ENCODE measurements around the gene RDX. TPM values are rescaled to one million over a fixed set of nuclear protein-coding genes. Genes with fewer than 3 reads are reported as not detected.

Gene RDX
- total RNA-seq, 1 donor from 2014 or later: 127 TPM

GRCh38 chr11:110172468-110173065, 123.8 kb downstream of the RDX start:
- no peak for DNase-seq (ENCODE audit: low read depth, low spot score)

- no peak for DNase-seq (ENCODE audit: low read depth, low spot score)
These were observed 126.7 kb downstream of the RDX start for GRCh38 chr11:110169738-110170137.

GRCh38 chr11:110168033-110168803, 128.2 kb downstream of the RDX start:
- DNase-seq (ENCODE audit: low read depth, low spot score): no peak

GRCh38 chr11:110165039-110165925, 131.1 kb downstream of the RDX start:
- DNase-seq (ENCODE audit: low read depth, low spot score): no peak

GRCh38 chr11:110162216-110162615, 134.2 kb downstream of the RDX start:
- DNase-seq (ENCODE audit: low read depth, low spot score): no peak

GRCh38 chr11:110161061-110161460, 135.4 kb downstream of the RDX start:
- no peak for DNase-seq (ENCODE audit: low read depth, low spot score)

GRCh38 chr11:110160437-110160836, 136.0 kb downstream of the RDX start:
- DNase-seq (ENCODE audit: low read depth, low spot score): no peak

- no peak for DNase-seq (ENCODE audit: low read depth, low spot score)
These were observed 136.4 kb downstream of the RDX start for GRCh38 chr11:110160016-110160415.

GRCh38 chr11:110159476-110159875, 136.9 kb downstream of the RDX start:
- no peak for DNase-seq (ENCODE audit: low read depth, low spot score)

- DNase-seq (ENCODE audit: low read depth, low spot score): no peak
These were observed 137.9 kb downstream of the RDX start for GRCh38 chr11:110158317-110159200.

GRCh38 chr11:110156503-110156902, 139.9 kb downstream of the RDX start:
- no peak for DNase-seq (ENCODE audit: low read depth, low spot score)

- no peak for DNase-seq (ENCODE audit: low read depth, low spot score)
These were observed 142.9 kb downstream of the RDX start for GRCh38 chr11:110153474-110153873.

- no peak for DNase-seq (ENCODE audit: low read depth, low spot score)
These were observed 144.2 kb downstream of the RDX start for GRCh38 chr11:110152199-110152598.

GRCh38 chr11:110148775-110149744, 147.4 kb downstream of the RDX start:
- DNase-seq (ENCODE audit: low read depth, low spot score): peak; percentile 35

- DNase-seq (ENCODE audit: low read depth, low spot score): no peak
These were observed 148.3 kb downstream of the RDX start for GRCh38 chr11:110147962-110148709.

- no peak for DNase-seq (ENCODE audit: low read depth, low spot score)
These were observed 154.6 kb downstream of the RDX start for GRCh38 chr11:110141812-110142211.

GRCh38 chr11:110134110-110134509, 162.3 kb downstream of the RDX start:
- DNase-seq (ENCODE audit: low read depth, low spot score): no peak

- DNase-seq (ENCODE audit: low read depth, low spot score): no peak
These were observed 163.3 kb downstream of the RDX start for GRCh38 chr11:110133160-110133559.

All from pulmonary artery endothelial cell (primary cell).